NCI-H128 (cell line): ENCODE data around the gene FLYWCH1.

ENCODE experiments used
- DNase-seq: peaks from one replicate; lab custom pipeline; 2025; ENCODE audit not compliant: unreplicated experiment; lab: John Stamatoyannopoulos, UW

The FLYWCH1 gene

DNA sequence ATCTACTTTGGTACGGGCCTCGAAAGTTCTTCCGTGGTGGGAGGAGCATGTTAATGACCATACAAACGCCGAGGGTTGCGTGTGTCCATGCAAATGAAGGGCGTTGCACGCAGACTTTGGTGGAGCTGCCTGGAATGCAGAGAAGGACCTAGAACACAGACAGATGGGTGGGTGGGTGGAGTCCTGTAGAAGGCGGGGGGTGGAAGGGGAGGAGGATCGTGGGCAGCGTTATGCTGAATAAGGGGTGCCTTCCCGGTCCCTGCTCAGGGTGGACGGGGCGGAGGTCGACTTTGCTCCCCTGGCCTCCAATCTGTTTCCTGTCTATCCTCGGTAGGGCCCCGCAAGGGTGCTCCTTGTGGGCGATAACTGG is 56.6 kb downstream of the FLYWCH1 start:
- DNase-seq: no peak

DNA sequence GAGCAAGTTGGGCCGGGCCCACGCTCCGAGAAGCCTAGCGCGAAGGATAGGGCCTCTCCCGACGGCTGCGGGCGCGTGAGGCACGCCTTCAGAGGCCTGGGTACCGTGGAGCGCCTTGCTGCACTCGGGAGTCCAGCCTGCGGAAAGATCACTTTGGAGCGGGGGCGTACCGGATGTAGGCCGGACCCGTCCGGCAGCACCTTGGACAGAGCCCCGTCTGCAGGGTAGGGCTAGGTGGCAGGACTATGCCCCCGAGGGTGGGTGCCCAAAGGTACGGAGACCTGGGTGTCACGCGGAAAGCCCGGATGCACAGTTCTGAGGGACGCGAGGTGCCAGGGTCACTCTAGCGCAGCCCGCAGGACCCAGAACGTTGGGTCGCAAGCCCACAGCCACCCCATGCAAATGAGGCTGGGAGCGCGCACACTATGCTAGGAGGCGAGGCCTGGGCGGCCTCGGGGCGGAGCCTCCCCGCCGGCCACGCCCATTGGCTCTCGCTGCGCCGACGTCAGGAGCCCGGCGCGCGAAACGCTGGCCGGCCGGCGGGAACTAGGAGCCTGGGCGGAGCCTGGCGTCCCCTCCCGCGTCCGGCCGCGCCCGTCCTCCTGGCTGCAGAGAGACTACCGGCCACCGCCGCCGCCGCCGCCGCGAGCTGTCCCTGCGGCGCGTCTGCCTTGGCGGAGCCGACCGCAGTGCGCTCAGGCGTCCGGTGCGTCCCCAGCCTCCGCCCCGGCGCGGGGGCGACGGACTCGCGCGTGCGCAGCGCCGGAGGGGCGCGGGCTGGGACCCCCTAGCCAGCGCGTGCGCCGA is 57.2 kb downstream of the FLYWCH1 start, which contains the start of gene PAQR4:
PAQR4 (plus strand) TSS at position 611 of the 807 bp plus-strand sequence. CDS start 327 bp downstream, outside the sequence.
- peak; percentile 70 for DNase-seq

DNA sequence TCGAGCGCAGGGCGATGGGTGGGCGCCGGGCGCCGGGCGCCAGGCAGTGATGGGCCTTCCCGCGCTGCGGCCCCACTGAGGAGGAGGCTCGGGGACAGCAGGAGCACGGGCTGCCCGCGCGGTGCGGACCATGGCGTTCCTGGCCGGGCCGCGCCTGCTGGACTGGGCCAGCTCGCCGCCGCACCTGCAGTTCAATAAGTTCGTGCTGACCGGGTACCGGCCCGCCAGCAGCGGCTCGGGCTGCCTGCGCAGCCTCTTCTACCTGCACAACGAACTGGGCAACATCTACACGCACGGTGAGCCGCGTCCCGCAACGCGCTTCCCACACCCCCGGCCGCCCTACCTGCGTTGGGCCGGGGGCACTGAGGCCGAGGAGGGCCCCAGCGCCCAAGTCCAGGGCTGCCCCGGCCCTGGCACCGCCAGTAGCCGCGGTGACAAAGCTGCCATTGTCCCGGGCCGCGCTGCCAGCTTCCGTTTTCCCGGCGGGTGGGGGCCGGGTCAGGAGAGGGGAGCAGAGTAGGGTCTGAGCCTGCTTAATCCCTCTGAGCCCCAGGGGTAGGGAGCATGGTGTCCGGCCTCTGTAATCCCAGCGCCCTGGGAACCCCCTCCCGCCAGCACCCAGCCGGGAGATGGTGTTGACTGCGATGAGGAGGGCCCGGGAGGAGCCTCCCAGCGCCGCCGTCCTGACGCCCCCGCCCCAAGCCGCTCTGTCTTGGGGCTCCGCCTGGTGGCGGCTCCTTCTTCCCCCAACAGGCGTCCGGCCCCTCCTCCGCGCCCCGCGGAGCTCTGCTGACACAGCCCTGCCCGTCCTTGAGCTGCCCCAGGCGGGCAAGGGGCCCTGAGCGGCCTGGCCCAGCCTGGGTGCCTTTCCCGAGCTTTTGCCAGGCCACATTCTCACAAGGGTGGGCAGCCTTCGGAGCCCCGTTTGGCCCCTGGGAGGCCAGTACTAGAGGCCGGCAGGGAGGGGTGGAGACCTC is 58.1 kb downstream of the FLYWCH1 start:
- no peak for DNase-seq

DNA sequence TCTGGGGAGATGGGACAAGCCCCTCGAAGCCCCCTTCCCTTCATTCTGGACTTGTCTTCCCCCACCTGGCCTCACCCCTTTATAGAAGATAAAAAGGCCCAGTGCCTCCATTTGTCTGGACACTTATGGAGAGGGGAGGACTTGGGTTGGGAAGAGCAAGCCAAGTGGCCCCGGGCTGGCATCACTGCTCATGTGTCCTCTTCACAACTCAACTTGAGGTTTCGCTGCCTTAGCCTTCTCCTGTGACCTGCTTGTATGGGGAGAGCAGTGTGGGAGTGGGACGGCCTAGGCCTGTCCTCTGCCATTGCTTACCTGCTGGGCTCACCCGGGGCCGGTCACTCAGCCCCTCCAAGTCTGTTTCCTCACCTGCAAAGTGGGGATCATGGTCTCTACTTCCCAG is 58.8 kb downstream of the FLYWCH1 start:
- no peak for DNase-seq

DNA sequence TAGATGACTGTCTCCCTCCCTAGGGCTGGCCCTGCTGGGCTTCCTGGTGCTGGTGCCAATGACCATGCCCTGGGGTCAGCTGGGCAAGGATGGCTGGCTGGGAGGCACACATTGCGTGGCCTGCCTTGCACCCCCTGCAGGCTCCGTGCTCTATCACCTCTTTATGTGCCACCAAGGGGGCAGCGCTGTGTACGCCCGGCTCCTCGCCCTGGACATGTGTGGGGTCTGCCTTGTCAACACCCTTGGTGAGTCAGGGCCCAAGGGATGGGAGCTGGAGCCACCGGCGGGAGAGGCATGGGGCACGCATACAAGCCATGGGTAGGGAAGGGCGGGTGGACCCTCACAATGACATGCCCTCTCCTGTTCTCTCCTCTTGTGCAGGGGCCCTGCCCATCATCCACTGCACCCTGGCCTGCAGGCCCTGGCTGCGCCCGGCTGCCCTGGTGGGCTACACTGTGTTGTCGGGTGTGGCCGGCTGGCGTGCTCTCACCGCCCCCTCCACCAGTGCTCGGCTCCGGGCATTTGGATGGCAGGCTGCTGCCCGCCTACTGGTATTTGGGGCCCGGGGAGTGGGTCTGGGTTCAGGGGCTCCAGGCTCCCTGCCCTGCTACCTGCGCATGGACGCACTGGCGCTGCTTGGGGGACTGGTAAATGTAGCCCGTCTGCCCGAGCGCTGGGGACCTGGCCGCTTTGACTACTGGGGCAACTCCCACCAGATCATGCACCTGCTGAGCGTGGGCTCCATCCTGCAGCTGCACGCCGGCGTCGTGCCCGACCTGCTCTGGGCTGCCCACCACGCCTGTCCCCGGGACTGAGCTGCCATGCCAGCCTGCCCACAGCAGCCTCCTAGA is 59.6 kb downstream of the FLYWCH1 start:
- no peak for DNase-seq

DNA sequence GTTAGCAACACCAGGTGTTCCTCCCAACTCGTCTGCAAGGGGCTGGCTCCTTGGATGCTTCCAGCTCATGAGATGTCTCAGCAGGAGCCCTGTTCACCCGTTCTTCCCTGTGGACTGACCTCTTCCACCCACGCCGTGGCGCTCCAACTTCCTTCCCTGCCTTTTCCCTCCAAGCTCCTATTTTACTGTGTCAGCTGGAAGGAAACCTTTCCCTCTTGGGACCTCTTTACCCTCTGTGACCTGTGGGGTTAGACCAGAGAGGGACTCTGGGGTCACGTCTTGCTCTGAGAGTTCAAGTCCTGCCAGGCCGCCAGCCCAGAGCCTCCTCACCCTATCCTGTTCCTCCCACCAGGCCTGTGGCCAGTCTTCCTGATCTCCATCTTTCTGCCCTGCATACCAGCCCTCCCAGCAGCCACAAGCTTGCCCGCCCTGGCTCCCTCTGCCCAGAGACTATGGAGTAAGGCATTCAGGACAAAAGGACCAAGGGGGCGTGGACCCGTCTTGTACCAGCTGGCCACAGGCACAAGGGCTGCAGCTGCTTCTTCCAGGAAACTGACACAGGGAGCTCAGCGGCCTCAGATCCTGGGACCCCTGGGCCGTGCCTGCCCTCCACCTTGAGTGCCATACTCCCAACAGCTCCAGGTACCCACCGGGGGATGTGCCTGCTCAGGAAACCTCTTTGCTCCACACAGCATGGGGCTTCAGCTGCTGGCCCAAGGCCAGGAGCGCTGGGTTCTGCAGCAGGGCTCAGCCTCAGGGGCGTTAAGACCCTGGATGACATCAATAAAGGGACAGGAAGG is 60.5 kb downstream of the FLYWCH1 start:
- no peak for DNase-seq

DNA sequence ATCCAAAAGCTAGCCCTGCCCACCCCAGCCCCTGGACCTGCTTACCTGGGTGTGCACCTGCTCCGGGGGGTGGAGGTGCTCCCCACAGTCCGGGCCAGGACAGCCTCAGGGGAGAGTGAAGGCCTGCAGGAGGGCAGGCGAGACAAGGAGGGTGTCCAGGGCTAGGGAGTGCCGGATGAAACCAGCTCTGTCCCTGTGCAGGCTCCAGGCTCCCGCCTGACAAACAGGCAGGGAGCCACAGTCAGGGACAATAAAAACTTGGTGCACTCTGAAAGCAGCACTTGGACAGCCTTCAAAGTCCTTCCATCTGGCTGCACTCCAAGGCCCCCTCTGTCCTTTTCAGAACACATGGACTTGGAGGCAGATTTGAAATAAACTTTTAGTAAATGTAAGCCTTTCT is 61.4 kb downstream of the FLYWCH1 start:
- no peak for DNase-seq

DNA sequence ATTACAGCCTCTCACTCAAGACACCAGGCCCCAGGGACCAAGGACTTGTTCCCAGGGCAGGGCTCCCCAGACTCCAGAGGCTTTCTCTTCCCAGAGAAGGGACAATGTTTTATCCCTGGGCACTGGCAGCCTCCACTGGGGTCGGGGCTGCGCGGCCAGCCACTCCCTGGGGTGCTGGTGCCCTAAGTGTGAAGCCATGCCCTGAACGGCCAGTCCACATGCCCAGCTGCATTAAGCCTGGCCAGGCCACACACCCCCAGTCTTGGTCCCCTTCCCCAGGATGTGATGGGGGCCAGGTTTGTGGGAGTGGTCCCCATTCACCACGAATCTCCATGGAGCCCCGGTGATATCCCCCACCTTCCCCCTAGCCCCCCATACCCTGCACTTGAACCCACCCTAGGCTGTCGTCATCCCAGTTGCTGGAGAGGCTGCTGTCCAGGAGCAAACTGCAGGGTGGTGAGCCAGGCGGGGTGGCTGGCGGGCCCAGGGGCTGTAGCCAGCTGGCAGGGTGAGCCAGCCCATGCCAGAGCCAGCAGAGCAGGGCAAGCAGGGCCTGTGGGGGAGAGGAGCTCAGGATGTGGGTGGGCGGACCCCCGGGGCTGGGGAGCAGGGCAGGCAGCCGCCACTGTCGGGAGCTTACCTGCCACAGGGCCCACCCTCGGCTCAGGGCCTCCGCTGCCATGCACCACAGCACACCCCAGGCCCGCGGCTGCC is 62.0 kb downstream of the FLYWCH1 start:
- DNase-seq: no peak

DNA sequence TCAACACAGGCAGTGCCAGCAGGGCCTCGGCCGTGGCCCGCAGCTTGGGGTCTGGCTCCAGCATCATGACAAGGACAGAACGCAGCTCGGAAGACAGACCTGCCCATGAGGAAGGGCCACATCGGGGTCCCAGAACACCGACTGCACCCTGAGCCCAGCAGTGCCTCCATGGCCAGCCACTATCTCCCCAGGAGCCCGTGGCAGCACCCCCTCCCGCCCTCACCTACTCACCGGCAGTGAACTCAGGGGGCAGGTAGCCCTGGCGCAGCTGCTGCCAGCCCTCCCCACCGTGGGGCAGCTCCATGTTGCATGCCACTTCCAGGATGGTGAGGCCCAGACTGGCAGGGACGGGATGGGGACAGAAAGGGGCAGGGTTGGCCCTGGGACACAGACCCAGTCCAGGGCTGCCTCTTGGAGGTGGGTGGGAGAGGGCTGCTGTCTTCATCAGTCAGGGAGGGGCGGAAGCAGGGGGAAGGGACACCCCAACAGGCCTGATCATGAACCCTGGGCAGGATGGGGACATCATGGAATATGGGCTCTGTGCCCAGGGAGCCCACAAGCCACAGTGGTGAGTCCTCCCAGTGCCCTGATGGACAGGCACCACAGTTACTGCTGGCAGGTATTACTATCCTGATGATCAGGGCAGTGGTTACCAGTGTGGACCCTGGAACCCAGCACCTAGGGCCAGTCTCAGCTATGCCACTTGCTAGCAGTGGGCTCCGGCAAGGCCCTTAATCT is 62.8 kb downstream of the FLYWCH1 start:
- DNase-seq: no peak

DNA sequence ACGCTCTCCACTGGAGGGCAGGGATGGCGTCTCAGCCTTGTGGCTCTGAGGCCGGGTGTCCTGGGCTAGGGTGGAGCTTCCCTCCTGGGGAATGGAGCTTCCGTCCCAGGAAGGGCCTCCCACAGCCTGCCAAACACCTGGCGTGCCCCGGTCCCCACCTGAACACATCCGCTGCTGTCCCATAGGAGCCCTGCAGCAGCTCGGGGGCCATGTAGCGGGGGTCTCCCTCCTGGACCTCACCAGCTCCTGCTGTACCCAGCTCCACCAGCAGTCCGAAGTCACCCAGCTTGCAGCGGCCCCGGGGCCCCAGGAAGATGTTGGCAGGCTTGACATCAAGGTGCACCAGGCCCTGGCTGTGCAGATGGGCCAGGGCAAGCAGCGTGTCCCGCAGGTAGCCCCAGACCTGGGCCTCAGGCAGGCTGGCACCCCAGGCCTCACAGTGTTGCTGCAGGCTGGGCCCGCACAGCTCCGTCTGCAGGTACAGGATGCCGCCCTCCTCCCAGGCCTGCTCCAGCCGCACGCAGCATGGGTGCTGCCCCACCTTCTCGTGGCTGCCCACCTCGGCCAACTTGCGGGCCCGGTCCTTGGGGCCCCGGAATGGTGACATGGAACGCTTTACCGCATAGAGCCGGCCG is 63.5 kb downstream of the FLYWCH1 start:
- no peak for DNase-seq

DNA sequence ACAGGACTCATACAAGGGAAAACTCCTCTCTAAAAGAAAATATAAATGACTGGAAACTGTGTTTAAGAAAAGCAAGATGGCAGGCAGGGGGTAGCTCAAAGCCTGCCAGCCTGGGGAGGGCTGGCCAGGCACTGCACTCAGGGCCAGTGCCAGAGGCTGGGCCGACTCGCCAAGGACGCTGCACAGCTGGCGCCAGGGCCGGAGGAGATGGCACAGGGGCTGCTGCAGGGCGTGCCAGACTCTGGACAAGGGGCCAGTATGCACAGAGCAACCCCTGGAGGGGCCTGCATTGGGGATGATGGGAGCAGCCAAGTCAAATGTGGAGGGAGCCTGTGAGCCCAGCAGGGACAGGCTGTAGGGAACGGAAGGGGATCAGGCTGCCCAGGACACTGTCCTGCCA is 64.5 kb downstream of the FLYWCH1 start:
- no peak for DNase-seq

DNA sequence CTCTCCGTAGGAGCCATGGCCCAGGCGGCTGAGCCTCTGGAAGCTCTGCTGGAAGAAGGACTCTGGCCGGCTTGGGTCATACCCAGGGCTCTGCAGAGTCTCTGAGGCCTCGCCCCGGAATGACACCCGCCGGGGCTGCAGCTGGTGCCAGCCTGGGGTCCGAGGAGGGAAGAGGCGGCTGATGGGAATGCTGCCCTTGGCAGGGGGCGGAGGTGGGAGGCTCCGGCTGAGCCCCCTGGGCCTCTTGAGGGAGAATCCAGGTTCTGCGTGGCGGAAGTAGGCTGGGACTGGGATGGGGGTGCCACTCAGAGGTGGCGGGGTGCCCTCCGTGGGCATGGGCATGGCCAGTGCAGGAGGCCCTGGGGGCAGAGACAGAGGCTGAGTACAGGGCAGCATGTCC is 64.9 kb downstream of the FLYWCH1 start:
- no peak for DNase-seq

DNA sequence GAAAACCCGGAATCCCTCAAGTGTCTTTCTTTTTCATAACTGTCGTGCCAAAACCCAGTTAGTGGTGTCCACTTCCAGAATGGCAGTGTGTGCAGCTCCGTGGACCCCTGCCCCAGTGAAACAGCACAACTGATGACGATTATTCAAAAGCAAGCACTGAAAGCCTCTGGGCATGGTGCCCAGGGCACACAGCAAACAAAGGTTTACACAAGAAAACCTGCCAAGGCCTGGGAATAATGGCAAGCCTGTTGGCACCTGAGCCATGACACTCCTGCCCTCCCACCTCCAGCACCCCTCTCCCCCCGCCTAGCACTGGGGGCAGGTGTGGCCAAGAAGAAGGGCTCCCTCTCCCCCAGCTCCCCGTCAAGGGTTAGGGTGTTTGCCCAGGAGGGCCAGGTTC is 65.7 kb downstream of the FLYWCH1 start:
- peak; percentile 28 for DNase-seq

DNA sequence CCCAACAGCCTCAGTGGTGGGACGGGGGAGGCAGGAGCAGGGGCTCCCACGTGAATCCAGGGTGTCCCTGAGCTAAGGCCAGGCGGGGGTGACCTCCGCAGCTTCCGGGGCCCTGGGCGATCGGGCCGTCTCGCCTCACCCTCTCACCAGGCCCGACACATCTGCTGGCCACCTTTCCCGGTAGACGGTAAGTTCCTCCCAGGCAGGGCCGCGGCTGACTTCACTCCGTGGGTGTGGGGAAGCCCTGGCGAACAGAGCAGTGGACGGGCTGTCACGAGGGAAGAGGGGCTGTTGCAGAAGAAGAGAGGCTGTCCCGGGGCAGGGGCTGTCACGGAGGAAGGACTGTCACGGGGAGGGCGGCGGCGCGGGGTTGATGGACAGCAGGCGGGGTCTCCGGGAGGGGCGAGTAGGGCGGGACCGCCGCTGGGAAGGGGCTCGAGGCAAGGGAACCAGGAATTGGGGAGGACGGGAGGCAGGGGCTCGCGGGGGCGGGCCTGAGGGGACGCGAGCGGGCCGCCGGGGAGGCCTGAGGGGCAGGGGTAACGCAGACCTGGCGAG is 68.0 kb downstream of the FLYWCH1 start:
- DNase-seq: no peak

DNA sequence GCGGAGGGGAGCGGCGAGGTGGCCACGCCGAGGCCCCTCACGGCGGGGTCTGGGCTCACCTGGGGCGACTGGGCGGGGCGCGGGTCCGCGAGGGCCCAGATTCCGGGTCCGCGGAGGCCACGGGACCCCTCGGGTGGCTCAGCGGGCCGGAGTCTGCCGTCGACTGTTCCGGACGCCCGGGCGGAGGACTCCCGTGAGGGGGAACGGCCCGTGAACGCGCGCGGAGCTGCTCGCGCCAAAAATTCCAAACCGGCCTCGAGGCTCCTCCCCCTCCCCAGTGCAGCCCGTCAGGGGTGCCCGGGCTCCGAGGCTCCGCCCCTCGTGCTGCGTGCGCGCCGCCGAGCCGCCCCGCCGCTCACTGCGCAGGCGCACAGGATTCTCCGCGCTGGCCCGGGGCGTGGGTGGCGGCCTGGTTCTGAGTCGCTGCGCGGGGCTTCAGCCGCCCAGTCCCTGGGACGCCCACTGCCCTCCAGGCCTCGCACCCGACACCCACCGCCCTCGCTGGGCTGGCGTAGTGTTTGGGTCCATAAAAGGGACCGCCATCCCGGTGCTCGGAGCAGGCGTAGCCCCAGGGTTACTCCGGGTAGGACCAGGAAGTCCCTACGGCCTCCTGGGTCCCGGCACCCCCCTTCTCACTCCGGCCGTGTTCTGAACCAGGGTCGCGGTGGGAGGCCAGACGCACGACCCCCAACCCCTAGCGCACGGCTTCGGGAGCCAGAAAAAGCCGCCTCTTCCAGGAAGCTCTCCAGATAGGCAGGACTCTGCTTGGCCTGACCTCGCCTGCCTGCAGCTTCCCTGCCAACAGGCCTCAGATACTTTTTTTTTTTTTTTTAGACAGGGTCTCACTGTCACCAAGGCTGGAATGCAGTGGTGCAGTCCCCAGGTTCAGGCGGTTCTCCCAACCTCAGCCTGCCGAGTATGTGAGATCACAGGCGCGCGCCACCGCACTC is 68.8 kb downstream of the FLYWCH1 start, which contains the start of gene PKMYT1:
PKMYT1 (minus strand) TSS at position 220 of the 950 bp plus-strand sequence. CDS start 789 bp downstream, outside the sequence.
- peak; percentile 46 for DNase-seq

DNA sequence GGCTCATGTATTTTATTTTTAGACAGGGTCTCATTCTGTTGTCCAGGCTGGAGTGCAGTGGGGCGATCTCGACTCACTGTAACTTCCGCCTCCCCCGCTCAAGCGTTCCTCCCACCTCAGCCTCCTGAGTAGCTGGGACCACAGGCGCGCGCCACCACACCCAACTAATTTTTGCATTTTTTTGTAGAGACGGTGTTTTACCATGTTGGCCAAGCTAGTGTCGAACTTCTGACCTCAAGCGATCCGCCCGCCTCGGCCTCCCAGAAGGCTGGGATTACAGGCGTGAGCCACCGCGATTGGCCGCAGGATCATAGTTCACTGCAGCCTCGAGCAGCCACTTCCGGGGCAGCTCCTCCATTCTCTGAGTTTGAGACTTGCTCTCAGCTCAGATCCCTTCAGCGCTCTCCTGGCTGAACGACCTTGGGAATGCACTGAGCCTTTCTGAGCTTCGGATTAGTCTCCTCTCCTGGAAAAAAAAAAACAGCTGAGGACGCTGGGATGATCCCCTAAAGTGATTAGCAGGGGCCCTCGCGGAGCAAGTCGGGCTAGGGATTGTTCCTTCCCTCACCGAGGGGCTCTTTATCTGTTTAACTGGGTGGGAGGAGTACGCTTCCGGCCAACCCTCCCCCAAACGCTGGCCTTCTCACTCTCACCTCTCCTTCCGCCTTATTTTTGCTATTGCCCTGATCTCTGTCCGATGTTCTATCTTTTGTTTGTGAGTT is 69.6 kb downstream of the FLYWCH1 start:
- DNase-seq: no peak
